PC-3 (cell line): ENCODE results near the gene ARHGAP22.

ENCODE experiments used
- CTCF ChIP-seq: fragments of 300-600 bp; sonication (generic); conservative IDR thresholded peaks from 2 replicates; pipeline ENCODE4 v1.5.1; 2017; ENCODE audit warnings: antibody characterized with exemption, low read depth, mild to moderate bottlenecking, low read length
- EZH2phosphoT487 ChIP-seq: fragments of 300-600 bp; sonication (generic); IDR thresholded peaks from 2 replicates; pipeline ENCODE4 v1.6.1; 2018; ENCODE audit warnings: mild to moderate bottlenecking, antibody characterized with exemption, low read length, borderline replicate concordance

- TF ChIP-seq CTCF, result no peak
- no peak for TF ChIP-seq EZH2phosphoT487
Measured at GRCh38 chr10:48589266-48589665, 15.6 kb downstream of the ARHGAP22 start.
